ENCODE results near the gene ARL9. TPM values are rescaled to one million over a fixed set of nuclear protein-coding genes. Genes with fewer than 3 reads are reported as not detected.

The ARL9 gene
- total and polyA plus RNA-seq, 9 donors: 0.47 to 1.3 (median 0.88) TPM; not detected in 2

DNA sequence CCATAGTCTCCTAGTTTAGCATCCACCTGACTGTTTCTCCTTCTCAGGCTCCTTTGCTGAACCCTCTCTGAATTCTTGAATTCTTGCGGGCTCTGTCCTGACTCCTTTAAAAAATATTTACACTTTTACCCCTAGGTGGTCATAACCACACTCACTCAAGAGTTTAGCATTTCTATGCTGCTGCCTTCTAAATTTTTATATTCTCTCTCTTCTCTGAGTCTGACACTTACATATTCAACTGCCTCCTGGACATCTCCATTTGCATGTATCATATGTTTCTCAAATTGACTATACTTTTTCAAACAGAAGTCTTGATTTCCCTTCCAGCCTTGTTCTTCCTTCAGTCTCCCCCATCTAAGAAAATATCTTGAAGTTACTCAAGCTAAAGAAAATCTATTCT, 31.6 kb downstream of the ARL9 start:
- no peaks in the 10 kb centered on the region for H3K4me1 ChIP-seq (ENCODE audit: insufficient read depth)
- intact Hi-C loops (cut with DNase I): no loop called here
- 83 to 88% (median 87%) methylated on average over 1 of the region's 1 CpG for WGBS, 3 donors
- DNase-seq: no peak
- no peaks in the 10 kb centered on the region for H3K36me3 ChIP-seq
- no peaks in the 10 kb centered on the region for H3K9me3 ChIP-seq
- H3K27me3 ChIP-seq: no peaks in the 10 kb centered on the region
- no peak overlapping the region for H3K4me3 ChIP-seq
- TF ChIP-seq, protein P1, sequence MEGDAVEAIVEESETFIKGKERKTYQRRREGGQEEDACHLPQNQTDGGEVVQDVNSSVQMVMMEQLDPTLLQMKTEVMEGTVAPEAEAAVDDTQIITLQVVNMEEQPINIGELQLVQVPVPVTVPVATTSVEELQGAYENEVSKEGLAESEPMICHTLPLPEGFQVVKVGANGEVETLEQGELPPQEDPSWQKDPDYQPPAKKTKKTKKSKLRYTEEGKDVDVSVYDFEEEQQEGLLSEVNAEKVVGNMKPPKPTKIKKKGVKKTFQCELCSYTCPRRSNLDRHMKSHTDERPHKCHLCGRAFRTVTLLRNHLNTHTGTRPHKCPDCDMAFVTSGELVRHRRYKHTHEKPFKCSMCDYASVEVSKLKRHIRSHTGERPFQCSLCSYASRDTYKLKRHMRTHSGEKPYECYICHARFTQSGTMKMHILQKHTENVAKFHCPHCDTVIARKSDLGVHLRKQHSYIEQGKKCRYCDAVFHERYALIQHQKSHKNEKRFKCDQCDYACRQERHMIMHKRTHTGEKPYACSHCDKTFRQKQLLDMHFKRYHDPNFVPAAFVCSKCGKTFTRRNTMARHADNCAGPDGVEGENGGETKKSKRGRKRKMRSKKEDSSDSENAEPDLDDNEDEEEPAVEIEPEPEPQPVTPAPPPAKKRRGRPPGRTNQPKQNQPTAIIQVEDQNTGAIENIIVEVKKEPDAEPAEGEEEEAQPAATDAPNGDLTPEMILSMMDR (IDR thresholded peaks at IDR 0.05): no peak
- no peak for TF ChIP-seq POLR2A (IDR thresholded peaks at IDR 0.05)
- no peak for TF ChIP-seq EP300 (IDR thresholded peaks at IDR 0.05)
- H3K27ac ChIP-seq: no peak overlapping the region

DNA sequence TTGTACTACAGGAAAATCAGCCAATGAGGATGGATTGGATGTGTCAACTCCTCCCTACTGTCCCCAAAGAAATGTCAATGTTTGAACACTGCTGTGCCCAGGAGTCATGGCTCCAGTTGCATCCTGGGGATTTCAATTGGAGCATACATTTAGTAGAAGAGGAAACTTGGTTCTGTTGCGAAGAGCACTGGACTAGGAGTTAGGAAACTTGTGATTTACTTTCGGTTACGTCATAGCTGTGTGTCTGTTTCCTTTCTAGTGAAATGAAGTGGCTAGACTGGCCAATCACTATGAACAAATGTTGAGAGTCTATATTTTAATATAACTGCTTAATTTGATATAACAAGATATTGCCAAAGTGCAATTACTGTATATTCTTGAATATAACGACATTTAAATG, 35.2 kb downstream of the ARL9 start:
- Histone ChIP-seq H3K27ac (no peak overlapping the region), H3K4me1 (ENCODE audit: insufficient read depth) (no peaks in the 10 kb centered on the region), H3K9me3 (no peaks in the 10 kb centered on the region), H3K27me3 (no peaks in the 10 kb centered on the region), H3K4me3 (no peak overlapping the region), H3K36me3 (no peaks in the 10 kb centered on the region)
- 89 to 93% (median 89%) methylated on average over 4 of the region's 4 CpGs for WGBS, 3 donors
- intact Hi-C loops (cut with DNase I): loop anchor here in 1 of 4 donors (10.0 kb wide), 1 partner anchor 596 kb away; the partner anchor contains the start of gene CEP135
- no peak for DNase-seq
- no peak for TF ChIP-seq EP300 (IDR thresholded peaks at IDR 0.05)
- TF ChIP-seq, protein P1 (IDR thresholded peaks at IDR 0.05): no peak
- no peak for TF ChIP-seq POLR2A (IDR thresholded peaks at IDR 0.05)

DNA sequence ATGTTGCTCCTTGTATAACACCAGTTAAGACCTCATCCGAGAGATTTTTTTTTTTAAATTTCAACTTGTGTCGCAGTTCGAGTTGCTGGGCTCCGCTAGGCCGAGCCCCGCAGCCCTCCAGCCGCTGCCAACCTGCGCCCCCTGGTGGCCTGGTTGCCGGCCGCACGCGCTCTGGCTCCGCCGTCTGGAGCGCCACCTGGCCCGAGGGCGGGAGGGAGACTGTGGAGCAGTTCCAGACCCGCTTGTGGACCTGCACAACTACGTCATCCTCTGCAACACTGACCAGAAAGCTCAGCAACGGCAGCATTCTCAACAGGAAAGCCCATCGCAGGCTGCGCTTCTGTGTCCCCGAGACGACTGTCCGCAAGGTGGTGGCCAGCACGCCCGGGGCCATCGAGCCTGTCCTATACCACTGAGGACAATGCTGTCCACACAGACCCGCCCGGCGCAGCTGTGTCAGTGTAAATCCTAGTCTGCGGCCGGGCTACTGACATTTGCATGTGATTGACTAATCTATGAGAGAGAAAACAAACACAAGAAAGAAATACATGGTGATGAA, 39.1 kb downstream of the ARL9 start:
- intact Hi-C loops (cut with DNase I): loop anchor here in 1 of 4 donors (10.0 kb wide), 1 partner anchor 600 kb away; the partner anchor contains the start of gene CEP135
- peak; percentile 82 to 93 (median 90) for DNase-seq
- Histone ChIP-seq H3K27ac (no peak overlapping the region), H3K9me3 (no peaks in the 10 kb centered on the region), H3K4me3 (peak overlapping the region; percentile 41), H3K27me3 (no peaks in the 10 kb centered on the region), H3K36me3 (no peaks in the 10 kb centered on the region), H3K4me1 (ENCODE audit: insufficient read depth) (no peaks in the 10 kb centered on the region)
- TF ChIP-seq EP300 (IDR thresholded peaks at IDR 0.05) (no peak), POLR2A (IDR thresholded peaks at IDR 0.05) (no peak)
- TF ChIP-seq, protein P1 (IDR thresholded peaks at IDR 0.05): peak; percentile 88 to 97 (median 89)
- WGBS, 3 donors: 1 to 3% (median 2%) methylated on average over 33 of the region's 33 CpGs

DNA sequence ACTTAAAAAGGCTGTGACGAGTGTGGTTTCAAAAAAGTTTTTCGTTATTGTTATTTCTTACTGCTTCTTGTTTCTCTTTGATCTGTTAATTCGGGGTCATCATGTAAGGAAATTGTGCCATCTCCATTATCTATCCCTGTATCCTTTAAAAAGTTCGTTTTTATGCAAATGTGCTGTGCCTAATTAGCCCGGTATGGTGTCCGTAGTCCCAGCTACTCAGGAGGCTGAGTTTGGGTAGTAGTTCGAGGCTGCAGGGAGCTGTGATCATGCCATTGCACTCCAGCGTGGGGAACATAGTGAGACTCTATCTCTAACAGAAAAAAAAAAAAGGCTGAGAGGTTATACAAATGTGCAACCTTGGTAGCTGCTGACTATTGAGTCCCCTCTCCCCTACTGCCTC, 45.1 kb downstream of the ARL9 start:
- H3K36me3 ChIP-seq: no peaks in the 10 kb centered on the region
- intact Hi-C loops (cut with DNase I): loop anchor here in 1 of 4 donors (10.0 kb wide), 1 partner anchor 254 kb away; no protein-coding TSS in a partner anchor
- TF ChIP-seq EP300 (IDR thresholded peaks at IDR 0.05) (no peak), POLR2A (IDR thresholded peaks at IDR 0.05) (no peak)
- TF ChIP-seq, protein P1 (IDR thresholded peaks at IDR 0.05): no peak
- no peak overlapping the region for H3K27ac ChIP-seq
- no peak overlapping the region for H3K4me3 ChIP-seq
- DNase-seq: no peak
- no peaks in the 10 kb centered on the region for H3K4me1 ChIP-seq (ENCODE audit: insufficient read depth)
- no peaks in the 10 kb centered on the region for H3K9me3 ChIP-seq
- 56 to 68% (median 62%) methylated on average over 8 of the region's 8 CpGs for WGBS, 3 donors
- H3K27me3 ChIP-seq: no peaks in the 10 kb centered on the region
